Osteocyte (in vitro differentiated cells): ENCODE data around the gene CPEB1. TPM values are rescaled to one million over a fixed set of nuclear protein-coding genes. Genes with fewer than 3 reads are reported as not detected.
A peak's percentile ranks its signal among the peaks of the same experiment; 100 is the strongest.
"Not testable (repeated sequence)": the region's sequence is repeated elsewhere in the genome, so short reads cannot be mapped to it uniquely, and the experiment has no call there.

Experiments
- DNase-seq: peaks from one replicate; pipeline ENCODE4 v3.0.0; 2021; ENCODE audit warnings: mixed read lengths; ENCODE audit not compliant: unreplicated experiment; ENCODE audit errors: extremely low spot score
- H3K27ac Mint-ChIP-seq: one replicate; pipeline ENCODE4 v1.8.0; 2021; ENCODE audit warnings: mild to moderate bottlenecking, mixed read lengths; ENCODE audit not compliant: unreplicated experiment
- H3K27me3 Mint-ChIP-seq: one replicate; pipeline ENCODE4 v1.8.0; 2021; ENCODE audit warnings: mixed read lengths; ENCODE audit not compliant: unreplicated experiment
- H3K36me3 Mint-ChIP-seq: one replicate; pipeline ENCODE4 v1.8.0; 2021; ENCODE audit warnings: mixed read lengths; ENCODE audit not compliant: unreplicated experiment
- H3K4me1 Mint-ChIP-seq: one replicate; pipeline ENCODE4 v1.8.0; 2021; ENCODE audit warnings: mixed read lengths; ENCODE audit not compliant: unreplicated experiment
- H3K4me3 Mint-ChIP-seq: one replicate; pipeline ENCODE4 v1.8.0; 2021; ENCODE audit warnings: mild to moderate bottlenecking, moderate library complexity, mixed read lengths; ENCODE audit not compliant: unreplicated experiment
- H3K9me3 Mint-ChIP-seq: one replicate; pipeline ENCODE4 v1.8.0; 2021; ENCODE audit warnings: mixed read lengths; ENCODE audit not compliant: unreplicated experiment
- CTCF ChIP-seq: fragments of 200-600 bp; sonication (generic); IDR thresholded peaks from 2 replicates; pipeline ENCODE4 v1.5.0; 2021; ENCODE audit warnings: antibody characterized with exemption, mild to moderate bottlenecking, moderate library complexity
- total RNA-seq: library from RNA; stranded (reverse); gene quantifications from 2 replicates; pipeline ENCODE4 v1.2.1, GENCODE V29; 2021

The CPEB1 gene
- total RNA-seq, 1 donor from 2014 or later = 0.13 TPM

DNA sequence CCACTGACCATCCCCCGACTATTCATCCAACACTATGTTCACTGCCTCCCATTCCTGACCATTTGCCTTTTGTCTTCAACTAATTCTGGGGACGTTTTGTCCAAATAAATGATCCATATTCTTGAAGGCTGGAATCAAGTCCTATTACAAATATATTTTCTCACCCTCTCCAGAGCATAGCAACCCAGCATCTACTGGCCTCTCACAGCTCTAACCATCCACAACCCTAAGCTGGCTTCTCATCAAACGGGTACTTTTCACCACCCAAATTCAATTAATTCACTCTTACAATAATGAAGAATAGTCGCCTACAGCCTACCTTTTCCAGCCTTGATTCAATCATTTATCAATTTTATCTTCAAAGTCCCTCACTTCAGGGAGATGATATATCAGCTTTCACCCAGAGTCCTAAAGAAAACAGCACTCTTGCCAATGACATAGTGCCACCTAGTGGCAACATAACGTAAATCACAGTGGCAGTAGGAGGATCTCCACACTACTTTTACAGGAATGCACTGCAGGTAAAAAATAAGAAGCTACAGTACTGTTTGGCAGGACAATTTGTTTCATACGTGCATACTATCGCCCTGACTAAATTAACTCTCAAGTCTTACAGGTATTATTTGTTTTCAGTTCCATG lies 144.3 kb downstream of the CPEB1 start:
- DNase-seq, H3K27me3 Mint-ChIP-seq, H3K36me3 Mint-ChIP-seq, H3K27ac Mint-ChIP-seq, H3K4me3 Mint-ChIP-seq, H3K9me3 Mint-ChIP-seq, H3K4me1 Mint-ChIP-seq: not testable (repeated sequence)
- peak; percentile 32 for TF ChIP-seq CTCF

DNA sequence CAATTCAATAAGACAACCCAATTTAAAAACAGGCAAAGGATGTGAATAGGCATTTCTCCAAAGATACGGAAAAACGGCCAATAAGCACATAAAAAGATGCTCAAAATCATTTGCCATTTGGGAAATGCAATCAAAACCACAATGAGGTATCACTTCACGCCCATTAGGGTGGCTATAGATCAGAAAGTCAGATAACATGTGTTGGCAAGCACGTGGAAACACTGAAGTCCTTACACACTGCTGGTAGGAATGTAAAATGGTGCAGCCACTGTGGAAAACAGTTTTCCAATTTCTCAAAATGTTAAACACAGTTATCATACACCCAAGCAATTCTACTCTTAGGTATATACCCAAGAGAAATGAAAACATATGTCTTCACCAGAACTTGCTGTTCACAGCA lies 146.4 kb downstream of the CPEB1 start:
- not testable (repeated sequence) for H3K27me3 Mint-ChIP-seq, H3K36me3 Mint-ChIP-seq, H3K4me3 Mint-ChIP-seq, H3K27ac Mint-ChIP-seq, H3K4me1 Mint-ChIP-seq, DNase-seq, H3K9me3 Mint-ChIP-seq

DNA sequence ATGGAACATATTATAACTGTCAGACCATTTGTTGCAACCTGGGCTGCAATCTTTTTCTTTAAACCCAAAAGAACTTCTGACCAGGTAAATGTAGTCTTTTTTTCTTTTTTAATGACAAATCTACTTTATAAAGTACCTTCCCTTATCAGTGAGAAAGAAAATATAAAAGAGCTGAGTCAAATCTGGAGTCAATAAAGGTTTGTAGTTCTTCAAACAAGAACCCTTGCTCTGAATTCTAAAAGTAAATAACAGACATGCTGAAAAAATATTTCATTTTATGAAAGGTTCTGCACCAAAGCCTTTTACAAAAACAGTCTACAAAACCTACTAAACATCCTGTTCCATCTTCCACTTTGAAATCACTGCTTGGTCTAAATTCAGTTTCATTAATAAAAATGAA lies 149.2 kb downstream of the CPEB1 start:
- H3K27me3 Mint-ChIP-seq, H3K9me3 Mint-ChIP-seq, H3K36me3 Mint-ChIP-seq, H3K27ac Mint-ChIP-seq, H3K4me1 Mint-ChIP-seq, H3K4me3 Mint-ChIP-seq, DNase-seq: not testable (repeated sequence)

Other genes starting within 250 kb of the CPEB1 start
- 2.6 and 2.8 TPM in 2 replicates for gene GOLGA6L9, start 217.5 kb downstream of the CPEB1 start, total RNA-seq
- 1,272 and 1,309 TPM in 2 replicates for gene RPS17, start 106.9 kb downstream of the CPEB1 start, total RNA-seq
- 0.51 TPM in 1 of 2 replicates, not detected in the other for gene AP3B2, start 62.5 kb upstream of the CPEB1 start, total RNA-seq
- gene FSD2, start 158.7 kb upstream of the CPEB1 start, total RNA-seq = not detected in 2 replicates
- 8.9 and 9.6 TPM in 2 replicates for gene WHAMM, start 162.3 kb upstream of the CPEB1 start, total RNA-seq